Erythroblast (primary cell): ENCODE results near the gene UGT1A5.
"Not testable (repeated sequence)": the region's sequence is repeated elsewhere in the genome, so short reads cannot be mapped to it uniquely, and the experiment has no call there.

Experiments used
- DNase-seq, 2 experiments: peaks; one replicate each; lab custom pipeline; 2025; lab: John Stamatoyannopoulos, UW
- GATA1 ChIP-seq: IDR thresholded peaks from 2 replicates; pipeline ENCODE4 v1.6.1; 2011; ENCODE audit warnings: low read depth, mild to moderate bottlenecking, control low read depth, low read length, moderate library complexity
- POLR2A ChIP-seq: IDR thresholded peaks from 2 replicates; pipeline ENCODE4 v1.6.1; 2011; ENCODE audit warnings: mild to moderate bottlenecking, low read length

The UGT1A5 gene

GRCh38 chr2:233706720-233707119 lies 6.0 kb upstream of the UGT1A5 start:
- no peak for DNase-seq
- no peak for TF ChIP-seq POLR2A
- no peak for TF ChIP-seq GATA1

- no peak for DNase-seq
- TF ChIP-seq POLR2A, result no peak
- no peak for TF ChIP-seq GATA1
Measured at GRCh38 chr2:233707940-233708644, 4.6 kb upstream of the UGT1A5 start.

GRCh38 chr2:233708942-233709341 lies 3.8 kb upstream of the UGT1A5 start:
- TF ChIP-seq GATA1 (no peak), POLR2A (no peak)
- no peak for DNase-seq

GRCh38 chr2:233711312-233712008 lies 1.2 kb upstream of the UGT1A5 start:
- DNase-seq, result peak; percentile 67 to 82
- no peak for TF ChIP-seq GATA1
- no peak for TF ChIP-seq POLR2A

GRCh38 chr2:233713262-233713615 lies 532 bp downstream of the UGT1A5 start:
- no peak for DNase-seq
- TF ChIP-seq GATA1 (no peak), POLR2A (no peak)

GRCh38 chr2:233714121-233714520 lies 1.4 kb downstream of the UGT1A5 start:
- DNase-seq, result no peak
- no peak for TF ChIP-seq GATA1
- TF ChIP-seq POLR2A, result no peak

- TF ChIP-seq GATA1 (no peak), POLR2A (no peak)
- no peak for DNase-seq
Measured at GRCh38 chr2:233718552-233718951, 5.8 kb downstream of the UGT1A5 start, which contains the start of gene UGT1A4. Gene UGT1A4, plus strand, starts transcription at chr2:233718736. Its CDS starts 85 bp downstream, at chr2:233718821.

GRCh38 chr2:233728723-233729301 lies 16.1 kb downstream of the UGT1A5 start, which contains the start of gene UGT1A3:
Gene UGT1A3, plus strand, starts transcription at chr2:233729042. Its CDS starts 85 bp downstream, at chr2:233729127.
- TF ChIP-seq GATA1 (no peak), POLR2A (no peak)
- no peak for DNase-seq

GRCh38 chr2:233736868-233737653 lies 24.4 kb downstream of the UGT1A5 start:
- not testable (repeated sequence) for DNase-seq

GRCh38 chr2:233740870-233741269 lies 28.2 kb downstream of the UGT1A5 start:
- TF ChIP-seq POLR2A, result no peak
- no peak for TF ChIP-seq GATA1
- no peak for DNase-seq

- no peak for DNase-seq
- TF ChIP-seq POLR2A (no peak), GATA1 (no peak)
Measured at GRCh38 chr2:233743464-233744259, 31.0 kb downstream of the UGT1A5 start.

- no peak for DNase-seq
- TF ChIP-seq GATA1 (no peak), POLR2A (no peak)
Measured at GRCh38 chr2:233745073-233745755, 32.5 kb downstream of the UGT1A5 start.

- not testable (repeated sequence) for DNase-seq
Measured at GRCh38 chr2:233745838-233746237, 33.1 kb downstream of the UGT1A5 start.
